Aorta (tissue), 5 donors: ENCODE data around the gene SLC66A2. TPM values are rescaled to one million over a fixed set of nuclear protein-coding genes. Genes with fewer than 3 reads are reported as not detected.

Source experiments
- ATAC-seq: fragments of 200-7000 bp; cut with Tn5 transposase; one replicate; pipeline ENCODE4 v1.9.1; 2022; ENCODE audit warnings: moderate library complexity; ENCODE audit not compliant: low FRiP score
- DNase-seq, 2 donors: peaks; one replicate each; pipeline ENCODE4 v3.0.0-alpha.2; 2020
- H3K27ac ChIP-seq, 2 donors: one replicate each; pipeline ENCODE4 v1.5.1; 2013; ENCODE audit warnings: low read length in 2 of 2, mild to moderate bottlenecking in 2 of 2, moderate library complexity in 2 of 2, control low read depth in 1 of 2, inconsistent platforms in 1 of 2, low read depth in 1 of 2
- H3K27me3 ChIP-seq, 2 donors: one replicate each; pipeline ENCODE4 v1.6.1; 2013; ENCODE audit warnings: control low read depth in 1 of 2, low read length in 1 of 2, mild to moderate bottlenecking in 1 of 2, moderate library complexity in 1 of 2; ENCODE audit not compliant: insufficient read depth in 2 of 2, control insufficient read depth in 1 of 2
- H3K36me3 ChIP-seq, 2 donors: one replicate each; pipeline ENCODE4 v1.6.1; 2013; ENCODE audit warnings: control low read depth in 1 of 2, low read length in 1 of 2, mild to moderate bottlenecking in 1 of 2; ENCODE audit not compliant: insufficient read depth in 2 of 2, control insufficient read depth in 1 of 2
- H3K4me1 ChIP-seq, 2 donors: one replicate each; pipeline ENCODE4 v1.6.1; 2013; ENCODE audit warnings: low read length in 2 of 2, control low read depth in 1 of 2, mild to moderate bottlenecking in 1 of 2, moderate library complexity in 1 of 2; ENCODE audit not compliant: insufficient read depth in 2 of 2, control insufficient read depth in 1 of 2
- H3K4me3 ChIP-seq, 2 donors: one replicate each; pipeline ENCODE4 v1.5.1; 2013; ENCODE audit warnings: low read length in 2 of 2, control low read depth in 1 of 2, mild to moderate bottlenecking in 1 of 2
- H3K9me3 ChIP-seq: one replicate; pipeline ENCODE4 v1.6.1; 2013; ENCODE audit warnings: mild to moderate bottlenecking, low read length; ENCODE audit not compliant: control insufficient read depth
- WGBS, 2 donors: extraction: QIAGEN DNeasy Blood & Tissue Kit; methylation state at CpG; one replicate each; pipeline ENCODE4 v1.1.7; 2013; 5-methylcytosine and 5-hydroxymethylcytosine counted together
- intact Hi-C, 2 donors: fragments of 100-400 bp; cut with DNase I; formaldehyde crosslinking; loops; one replicate each; pipeline versions ENCODE4 v1.14.2 to v1.15.0; 2022
- polyA plus RNA-seq, 2 donors: library from polyadenylated mRNA; stranded (reverse); fragments of 200-250 nt; gene quantifications; one replicate each; pipeline ENCODE4 v1.2.3, GENCODE V29; 2013
- total RNA-seq, 2 donors: library from RNA; stranded (reverse); fragmentation: NEBNext Ultra II Directional; extraction: Animal tissue kit (Norgen Biotek cat#: 25700); gene quantifications; one replicate each; pipeline ENCODE4 v1.2.1, GENCODE V29; 2021
- donor health status: healthy with polysubstance abuse.
- donor health status: Bipolar disorder and iron deficiency.
- donor health status: DM: no; HTN: no; CAD: no.
- donor health status: DM: no; HTN: no; CAD: no.
- donor health status: DM: yes; HTN: yes; CAD: no.

SLC66A2 gene
- total and polyA plus RNA-seq, 4 donors: 12.9 to 48.8 (median 43.9) TPM

DNA sequence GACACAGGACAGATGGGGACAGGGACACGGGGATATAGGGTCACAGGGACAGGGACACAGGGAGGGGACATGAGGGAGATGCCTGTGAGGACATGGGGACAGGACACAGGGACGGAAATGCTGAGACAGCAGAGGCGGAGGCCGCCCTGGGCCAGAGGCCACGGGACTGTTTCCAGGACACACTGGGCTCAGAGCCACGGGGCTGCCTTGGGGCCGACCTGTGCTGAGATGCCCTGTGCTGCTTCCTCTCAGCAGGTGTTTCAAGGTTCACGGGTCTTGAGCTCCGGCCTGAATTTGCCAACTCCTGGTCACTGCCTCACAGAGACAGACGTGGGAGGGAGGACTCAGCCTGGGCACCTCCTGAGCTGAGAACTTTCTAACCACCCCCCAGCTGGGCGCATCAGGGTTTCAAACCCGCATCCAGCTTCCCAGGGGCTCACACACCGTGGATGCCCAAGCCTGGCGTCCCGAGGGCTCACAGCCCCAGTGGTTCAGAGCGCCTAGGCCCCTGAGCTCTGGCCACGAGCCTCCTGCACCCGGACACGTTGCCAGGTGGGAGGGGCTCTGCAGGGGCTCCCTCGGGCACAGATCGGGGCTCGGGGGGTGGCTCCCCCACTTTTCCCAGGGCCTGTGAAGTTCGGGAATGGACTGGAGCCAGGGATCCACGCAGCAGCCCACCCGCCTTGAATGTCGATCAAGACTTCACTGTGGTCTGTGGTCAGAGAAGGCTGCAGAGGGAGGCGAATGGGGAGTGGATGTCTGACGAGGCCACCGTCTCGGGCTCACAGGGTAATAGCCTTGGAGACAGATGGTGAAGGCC lies 64.1 kb downstream of the SLC66A2 start:
- Histone ChIP-seq H3K4me3 (no peak overlapping the region), H3K27me3 (no peaks in the 10 kb centered on the region), H3K4me1 (no peaks in the 10 kb centered on the region), H3K27ac (no peak overlapping the region), H3K9me3 (peaks cover 8% of the 10 kb centered on the region), H3K36me3 (no peaks in the 10 kb centered on the region)
- intact Hi-C loops: no loop called here
- DNase-seq (peak in 1 of 2 donors; percentile 64), ATAC-seq (peak; percentile 56)
- 90 to 93% methylated on average over 30 of the region's 30 CpGs for whole genome bisulfite sequencing, 2 donors

DNA sequence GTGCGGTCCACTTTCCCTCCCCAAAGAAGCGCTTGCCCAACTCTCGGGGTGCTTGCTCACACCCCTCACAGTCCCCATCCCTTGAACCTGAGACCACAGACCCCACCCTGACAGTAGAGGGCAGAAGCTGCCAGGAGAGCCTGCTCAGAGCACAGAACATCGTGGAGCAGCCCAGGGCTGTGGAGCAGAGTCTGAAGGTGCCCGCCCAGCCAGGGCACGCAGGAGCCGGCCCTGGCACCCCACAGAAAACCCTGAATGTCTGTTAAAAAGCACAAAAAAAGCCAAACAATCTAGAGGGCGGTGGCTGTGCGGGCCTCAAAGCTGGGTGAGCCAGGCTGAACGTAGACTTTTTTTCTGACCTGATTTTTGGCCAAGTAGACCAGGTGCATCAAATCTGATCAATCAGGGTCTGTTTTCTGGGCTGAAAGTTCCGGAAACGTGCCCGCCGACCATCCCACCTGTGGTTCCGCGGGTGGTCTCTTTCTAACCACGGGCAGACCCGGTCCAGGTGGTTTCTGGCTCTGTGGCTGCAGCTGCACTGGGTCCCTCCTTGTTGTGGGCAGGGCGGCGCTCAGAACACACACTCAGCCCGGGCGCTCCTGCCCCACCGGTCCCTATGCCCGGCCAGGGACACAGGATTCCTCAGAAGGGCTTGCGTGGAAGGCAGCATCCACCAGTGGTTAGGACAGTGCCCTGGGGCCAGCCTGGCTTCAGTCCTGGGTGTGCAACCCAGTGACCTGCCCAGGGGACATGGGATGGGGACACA lies 66.3 kb downstream of the SLC66A2 start:
- Histone ChIP-seq H3K27me3 (no peaks in the 10 kb centered on the region), H3K36me3 (no peaks in the 10 kb centered on the region), H3K27ac (no peak overlapping the region), H3K4me1 (no peaks in the 10 kb centered on the region), H3K4me3 (no peak overlapping the region), H3K9me3 (peaks cover 3% of the 10 kb centered on the region)
- intact Hi-C loops: no loop called here
- 91 to 93% methylated on average over 25 of the region's 25 CpGs for WGBS, 2 donors
- peak in 1 of 2 donors; percentile 57 for DNase-seq
- no peak for ATAC-seq

DNA sequence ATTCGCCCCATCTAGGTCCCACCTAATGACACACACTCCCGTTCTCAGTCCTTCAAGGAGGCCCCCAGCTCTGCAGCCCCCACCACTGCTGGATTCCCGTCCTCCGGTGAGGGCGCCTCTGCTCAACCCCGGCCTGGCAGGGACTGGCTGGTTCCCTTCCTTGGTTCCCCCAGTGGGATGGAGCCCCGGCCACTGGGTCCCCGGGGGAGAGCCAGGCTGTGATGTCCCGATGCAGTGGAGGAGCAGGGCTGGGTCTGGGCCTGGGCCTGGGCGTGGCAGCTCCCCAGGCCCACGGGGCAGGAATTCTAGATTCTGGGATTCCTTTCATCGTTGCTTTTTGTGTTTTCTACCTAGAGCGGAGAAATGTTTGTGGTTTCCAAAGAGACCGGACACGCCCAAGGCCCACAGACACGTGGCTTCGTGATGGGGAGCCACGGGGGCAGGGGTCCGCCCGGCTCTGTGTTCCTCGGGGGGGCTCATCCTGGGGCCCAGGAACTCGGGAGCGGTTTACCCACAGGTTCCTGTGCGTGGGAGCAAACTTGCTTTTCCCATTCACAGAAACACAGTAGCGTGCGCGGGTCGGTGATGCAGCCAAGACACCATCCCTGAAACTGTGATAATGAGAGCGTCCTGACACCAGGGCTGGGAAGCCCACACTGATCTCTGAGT lies 67.0 kb downstream of the SLC66A2 start:
- peaks cover 2% of the 10 kb centered on the region for H3K9me3 ChIP-seq
- ATAC-seq: peak; percentile 29
- no peak overlapping the region for H3K27ac ChIP-seq
- H3K4me3 ChIP-seq: no peak overlapping the region
- no peaks in the 10 kb centered on the region for H3K4me1 ChIP-seq
- no peaks in the 10 kb centered on the region for H3K27me3 ChIP-seq
- 82 to 86% methylated on average over 29 of the region's 29 CpGs for whole genome bisulfite sequencing, 2 donors
- intact Hi-C loops: no loop called here
- H3K36me3 ChIP-seq: no peaks in the 10 kb centered on the region
- DNase-seq: peak in 1 of 2 donors; percentile 58

DNA sequence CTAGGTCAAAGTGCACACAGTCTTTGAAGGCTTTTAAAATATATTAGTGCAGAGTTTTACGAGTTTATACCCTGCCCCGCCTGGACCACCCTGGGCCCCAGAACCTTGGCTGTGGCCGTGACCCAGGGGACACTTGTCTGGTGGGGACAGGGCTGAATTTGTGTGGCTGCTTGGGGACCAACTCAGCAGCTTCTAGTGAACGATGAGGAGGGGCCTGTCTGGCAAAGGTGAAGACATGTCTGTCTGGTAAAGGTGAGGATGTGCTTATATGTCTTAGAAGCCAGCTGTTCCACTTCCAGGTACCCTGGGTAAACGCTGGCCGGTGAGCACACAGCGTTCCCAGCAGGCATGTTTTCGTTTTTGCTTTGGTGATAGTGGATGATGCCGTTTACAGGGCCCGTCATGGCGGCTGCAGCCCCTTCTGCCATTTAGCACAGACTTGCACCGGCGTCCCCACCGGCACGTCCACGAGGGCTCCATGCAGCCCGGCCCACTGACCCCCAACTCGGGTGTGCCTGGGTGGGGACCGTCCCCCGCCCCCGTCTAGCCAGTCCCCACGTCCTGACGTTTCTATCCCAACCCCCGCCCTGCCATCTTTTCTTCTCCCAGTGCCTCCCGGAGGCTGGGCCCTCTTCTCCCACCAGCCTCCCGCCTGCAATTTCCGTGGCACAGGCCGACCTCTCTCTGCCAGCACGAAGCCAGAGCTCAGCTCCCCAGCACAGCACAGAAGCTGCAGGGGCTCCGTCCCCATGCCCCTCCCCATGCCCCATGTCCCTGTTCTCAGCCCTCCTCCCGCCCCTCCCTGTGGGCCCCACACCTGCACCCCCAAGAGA lies 67.8 kb downstream of the SLC66A2 start:
- H3K4me3 ChIP-seq: no peak overlapping the region
- H3K9me3 ChIP-seq: peaks cover 2% of the 10 kb centered on the region
- H3K4me1 ChIP-seq: no peaks in the 10 kb centered on the region
- ATAC-seq: no peak
- intact Hi-C loops: no loop called here
- H3K27ac ChIP-seq: no peak overlapping the region
- H3K36me3 ChIP-seq: no peaks in the 10 kb centered on the region
- H3K27me3 ChIP-seq: no peaks in the 10 kb centered on the region
- DNase-seq: peak in 1 of 2 donors; percentile 73
- WGBS, 2 donors: 90 to 91% methylated on average over 25 to 31 of the region's 31 CpGs

DNA sequence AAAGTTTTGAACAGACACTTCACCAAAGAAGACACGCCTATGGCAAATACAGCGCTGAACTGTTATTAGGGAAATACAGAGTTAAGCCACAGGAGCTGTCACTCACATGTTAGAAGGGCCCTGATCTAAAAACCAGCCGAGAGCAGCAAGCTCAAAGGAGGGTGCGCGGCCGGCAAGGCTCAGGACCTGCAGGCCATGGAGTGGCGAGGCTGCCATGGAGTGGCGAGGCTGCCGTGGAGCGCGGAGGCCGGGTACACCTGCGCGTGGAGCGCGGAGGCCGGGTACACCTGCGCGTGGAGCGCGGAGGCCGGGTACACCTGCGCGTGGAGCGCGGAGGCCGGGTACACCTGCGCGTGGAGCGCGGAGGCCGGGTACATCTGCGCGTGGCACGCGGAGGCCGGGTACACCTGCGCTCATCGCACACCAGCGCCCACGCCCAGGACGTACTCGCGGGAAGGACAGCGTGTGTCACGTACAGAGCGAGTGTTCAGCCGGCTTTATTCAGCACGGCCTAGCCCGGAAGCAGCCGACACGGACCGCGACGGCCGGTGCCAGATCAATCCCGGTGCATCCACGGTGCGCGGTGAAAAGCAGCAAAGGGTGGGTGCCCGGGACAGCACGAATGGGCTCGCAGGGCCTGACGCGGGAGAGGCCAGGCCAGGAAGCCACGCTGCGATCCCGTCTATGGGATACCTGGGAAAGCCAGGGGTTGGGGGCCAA lies 68.8 kb downstream of the SLC66A2 start:
- Histone ChIP-seq H3K9me3 (no peaks in the 10 kb centered on the region), H3K4me1 (no peaks in the 10 kb centered on the region), H3K27ac (no peak overlapping the region), H3K27me3 (no peaks in the 10 kb centered on the region), H3K36me3 (no peaks in the 10 kb centered on the region), H3K4me3 (no peak overlapping the region)
- ATAC-seq: no peak
- peak in 1 of 2 donors; percentile 70 for DNase-seq
- intact Hi-C loops: no loop called here
- 94 to 96% methylated on average over 68 of the region's 68 CpGs for WGBS, 2 donors

DNA sequence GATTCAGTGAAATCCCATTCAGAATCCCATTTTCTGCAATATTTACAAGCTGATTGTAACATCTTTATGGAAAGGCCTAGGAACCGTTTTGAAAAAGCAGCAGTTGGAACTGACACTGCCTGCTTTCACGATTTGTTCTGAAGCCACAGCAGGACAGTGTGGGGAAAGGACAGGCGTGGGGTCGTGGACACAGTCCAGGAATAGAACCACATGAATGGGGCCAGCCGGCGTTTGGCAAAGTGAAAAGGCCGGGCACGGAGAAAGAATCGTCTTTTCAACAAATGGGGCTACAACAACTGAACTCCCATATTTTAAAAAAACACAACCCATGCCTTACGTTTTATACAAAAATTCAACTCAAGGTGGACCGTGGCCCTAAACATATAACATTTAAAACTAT lies 69.8 kb downstream of the SLC66A2 start:
- DNase-seq: peak in 1 of 2 donors; percentile 56
- Histone ChIP-seq H3K27me3 (no peaks in the 10 kb centered on the region), H3K27ac (no peak overlapping the region), H3K36me3 (no peaks in the 10 kb centered on the region), H3K4me3 (no peak overlapping the region), H3K9me3 (no peaks in the 10 kb centered on the region), H3K4me1 (no peaks in the 10 kb centered on the region)
- no peak for ATAC-seq
- 86 to 87% methylated on average over 11 of the region's 11 CpGs for WGBS, 2 donors
- intact Hi-C loops: no loop called here

DNA sequence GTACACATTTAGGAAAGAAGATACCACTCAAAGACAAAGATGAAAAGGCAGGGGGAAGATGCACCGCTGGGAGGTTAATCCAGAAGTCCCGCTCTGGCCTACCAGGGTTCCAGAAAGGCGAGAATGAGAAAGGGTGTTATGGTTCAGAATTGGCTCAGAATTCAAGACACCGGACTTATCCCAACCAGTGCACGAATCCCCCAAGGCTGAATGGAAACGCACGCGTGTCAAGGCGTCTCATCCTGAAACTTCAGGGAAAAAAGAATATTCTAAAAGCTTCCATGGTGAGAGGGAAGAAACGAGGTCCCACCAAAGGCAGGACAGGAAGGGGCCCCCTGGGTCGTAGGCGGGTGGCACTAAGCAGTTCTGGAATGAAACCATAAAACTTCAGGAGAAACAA lies 71.9 kb downstream of the SLC66A2 start:
- H3K9me3 ChIP-seq: no peaks in the 10 kb centered on the region
- intact Hi-C loops: no loop called here
- H3K4me3 ChIP-seq: no peak overlapping the region
- H3K36me3 ChIP-seq: no peaks in the 10 kb centered on the region
- no peak overlapping the region for H3K27ac ChIP-seq
- no peaks in the 10 kb centered on the region for H3K27me3 ChIP-seq
- 84 to 86% methylated on average over 12 of the region's 12 CpGs for WGBS, 2 donors
- H3K4me1 ChIP-seq: no peaks in the 10 kb centered on the region
- no peak for ATAC-seq
- no peak for DNase-seq
